H1 (cell line): Measurements from ENCODE around the gene PARD3. TPM values are rescaled to one million over a fixed set of nuclear protein-coding genes. Genes with fewer than 3 reads are reported as not detected.

Experiments used
- CTCF ChIA-PET: fragments of 300-600 bp; sonication (Branson Sonifier 250); formaldehyde crosslinking; loops from one replicate; lab custom pipeline; 2021; ENCODE audit not compliant: partially characterized antibody; lab: Charles Lee
- POLR2A ChIA-PET: fragments of 300-600 bp; sonication (Branson Sonifier 250); formaldehyde crosslinking; loops from one replicate; lab custom pipeline; 2021; ENCODE audit warnings: inconsistent platforms; ENCODE audit not compliant: partially characterized antibody; lab: Charles Lee
- DNase-seq, 2 experiments: peaks; one replicate each; pipeline versions ENCODE4 v3.0.0 to v3.0.0-alpha.2; 2010 to 2022; ENCODE audit warnings: low spot score in 2 of 2, low read depth in 1 of 2, mixed read lengths in 1 of 2
- FAIRE-seq: peaks from 2 replicates; lab custom pipeline; 2011; peaks lifted over from hg19 to GRCh38; lab: Jason Lieb, UNC
- H2AFZ ChIP-seq: 2 replicates; pipeline ENCODE4 v1.8.1; 2012; ENCODE audit warnings: low read length, inconsistent platforms
- H2AK5ac ChIP-seq: 2 replicates; pipeline ENCODE4 v1.6.1; 2013; ENCODE audit warnings: low read depth, low read length
- H2BK120ac ChIP-seq: replicated peaks from 2 replicates; pipeline ENCODE3; 2013; ENCODE audit warnings: low read depth, low read length, inconsistent platforms
- H2BK12ac ChIP-seq: 2 replicates; pipeline ENCODE4 v1.6.1; 2013; ENCODE audit warnings: low read depth, low read length
- H2BK15ac ChIP-seq: 2 replicates; pipeline ENCODE4 v1.6.1; 2013; ENCODE audit warnings: low read length
- H2BK20ac ChIP-seq: 2 replicates; pipeline ENCODE4 v1.6.1; 2013; ENCODE audit warnings: low read length
- H2BK5ac ChIP-seq: 2 replicates; pipeline ENCODE4 v1.6.1; 2013; ENCODE audit warnings: low read depth, low read length
- H3K14ac ChIP-seq: 2 replicates; pipeline ENCODE4 v1.6.1; 2013; ENCODE audit warnings: inconsistent platforms; ENCODE audit not compliant: insufficient read length
- H3K18ac ChIP-seq: 2 replicates; pipeline ENCODE4 v1.6.1; 2013; ENCODE audit warnings: low read length; ENCODE audit errors: extremely low read depth
- H3K23ac ChIP-seq: 2 replicates; pipeline ENCODE4 v1.6.1; 2013; ENCODE audit warnings: inconsistent platforms; ENCODE audit not compliant: insufficient read length
- H3K23me2 ChIP-seq: 2 replicates; pipeline ENCODE4 v1.6.1; 2013; ENCODE audit warnings: low read depth, low read length
- H3K27ac ChIP-seq: 2 replicates; pipeline ENCODE4 v1.6.1; 2011; ENCODE audit warnings: low read depth, low read length, inconsistent platforms
- H3K27me3 ChIP-seq, 4 experiments: replicated peaks in 1 of 4; 1 replicate in 1 of 4; 2 replicates in 3 of 4; pipeline versions ENCODE4 v1.6.1 to v1.8.1; 2011 to 2013; ENCODE audit warnings: low read length in 3 of 4, mild to moderate bottlenecking in 3 of 4, inconsistent platforms in 2 of 4, mixed read lengths in 2 of 4, moderate library complexity in 1 of 4; ENCODE audit not compliant: control insufficient read depth in 3 of 4, insufficient read depth in 3 of 4; ENCODE audit errors: extremely low read depth in 1 of 4
- H3K36me3 ChIP-seq, 4 experiments: 2 replicates each; pipeline versions ENCODE4 v1.6.1 to v1.8.1; 2011 to 2013; ENCODE audit warnings: mild to moderate bottlenecking in 4 of 4, low read length in 3 of 4, moderate library complexity in 2 of 4, control low read depth in 1 of 4, inconsistent platforms in 1 of 4; ENCODE audit not compliant: insufficient read depth in 4 of 4, control insufficient read depth in 2 of 4
- H3K4ac ChIP-seq: replicated peaks from 2 replicates; pipeline ENCODE3; 2013; ENCODE audit warnings: low read length, low read depth, mixed read lengths, inconsistent platforms; ENCODE audit not compliant: insufficient read length
- H3K4me1 ChIP-seq, 4 experiments: replicated peaks in 1 of 4; 1 replicate in 1 of 4; 2 replicates in 3 of 4; pipeline versions ENCODE4 v1.6.1 to v1.8.1; 2011 to 2013; ENCODE audit warnings: low read length in 3 of 4, inconsistent platforms in 2 of 4, mixed read lengths in 1 of 4; ENCODE audit not compliant: insufficient read depth in 4 of 4, control insufficient read depth in 3 of 4
- H3K4me2 ChIP-seq, 2 experiments: 2 replicates each; pipeline versions ENCODE4 v1.6.1 to v1.8.1; 2011 to 2013; ENCODE audit warnings: low read depth in 2 of 2, low read length in 2 of 2, control low read depth in 1 of 2, inconsistent platforms in 1 of 2, mild to moderate bottlenecking in 1 of 2; ENCODE audit not compliant: insufficient read depth in 1 of 2
- H3K4me3 ChIP-seq, 4 experiments: fragments of 200-600, 300-600 bp in 1 of 4; sonication (generic), shearing (Covaris generic), sonication (Bioruptor Twin) in 1 of 4; 2 replicates each; pipeline versions ENCODE4 v1.5.1 to v1.8.1; 2011 to 2016; ENCODE audit warnings: low read length in 4 of 4, low read depth in 3 of 4, control low read depth in 2 of 4, inconsistent platforms in 2 of 4, mild to moderate bottlenecking in 2 of 4, mixed read lengths in 1 of 4, moderate library complexity in 1 of 4; ENCODE audit not compliant: insufficient read depth in 2 of 4; ENCODE audit errors: extremely low read depth in 1 of 4
- H3K56ac ChIP-seq: replicated peaks from 2 replicates; pipeline ENCODE3; 2013; ENCODE audit warnings: low read depth, mild to moderate bottlenecking, mixed read lengths, low read length, inconsistent platforms; ENCODE audit not compliant: insufficient read length
- H3K79me1 ChIP-seq: 2 replicates; pipeline ENCODE4 v1.6.1; 2013; ENCODE audit warnings: low read depth, low read length, control low read depth
- H3K79me2 ChIP-seq, 2 experiments: 2 replicates each; pipeline versions ENCODE4 v1.6.1 to v1.8.1; 2012 to 2013; ENCODE audit warnings: low read length in 2 of 2, mild to moderate bottlenecking in 2 of 2, inconsistent platforms in 1 of 2; ENCODE audit not compliant: insufficient read depth in 2 of 2, control insufficient read depth in 1 of 2
- H3K9ac ChIP-seq, 4 experiments: replicated peaks in 1 of 4; 1 replicate in 1 of 4; 2 replicates in 3 of 4; pipeline versions ENCODE4 v1.6.1 to v1.8.1; 2011 to 2013; ENCODE audit warnings: low read depth in 3 of 4, low read length in 3 of 4, control low read depth in 2 of 4, mild to moderate bottlenecking in 2 of 4, moderate library complexity in 2 of 4, inconsistent platforms in 1 of 4; ENCODE audit errors: extremely low read depth in 1 of 4
- H3K9me3 ChIP-seq, 2 experiments: 2 replicates each; pipeline versions ENCODE4 v1.6.1 to v1.8.1; 2012 to 2013; ENCODE audit warnings: mild to moderate bottlenecking in 2 of 2, moderate library complexity in 2 of 2, control low read depth in 1 of 2, inconsistent platforms in 1 of 2, low read depth in 1 of 2, low read length in 1 of 2, mixed read lengths in 1 of 2; ENCODE audit not compliant: insufficient read depth in 2 of 2
- H4K20me1 ChIP-seq, 2 experiments: replicated peaks in 1 of 2; 2 replicates each; pipeline versions ENCODE3 to v1.8.1; 2011 to 2013; ENCODE audit warnings: inconsistent platforms in 2 of 2, low read length in 2 of 2, mild to moderate bottlenecking in 1 of 2; ENCODE audit not compliant: insufficient read depth in 2 of 2, control insufficient read depth in 1 of 2
- H4K5ac ChIP-seq: 2 replicates; pipeline ENCODE4 v1.6.1; 2013; ENCODE audit warnings: low read length, low read depth, mixed read lengths, inconsistent platforms; ENCODE audit not compliant: insufficient read length
- H4K8ac ChIP-seq: 2 replicates; pipeline ENCODE4 v1.8.0; 2013; ENCODE audit warnings: mild to moderate bottlenecking, moderate library complexity, low read length, inconsistent platforms; ENCODE audit not compliant: insufficient read depth; ENCODE audit errors: extremely low read depth
- H4K91ac ChIP-seq: replicated peaks from 2 replicates; pipeline ENCODE3; 2013; ENCODE audit warnings: low read length, mixed read lengths, inconsistent platforms; ENCODE audit not compliant: insufficient read length
- FOSL1 ChIP-seq: IDR thresholded peaks from 2 replicates; pipeline ENCODE4 v1.6.1; 2011; ENCODE audit warnings: mild to moderate bottlenecking, low read depth, low read length, moderate library complexity; ENCODE audit not compliant: insufficient read depth
- JUND ChIP-seq: IDR thresholded peaks from 2 replicates; pipeline ENCODE4 v1.6.1; 2011; ENCODE audit warnings: mild to moderate bottlenecking, improper control_type of control experiment, low read length
- NRF1 ChIP-seq: IDR thresholded peaks from 2 replicates; pipeline ENCODE4 v1.6.1; 2011; ENCODE audit warnings: mild to moderate bottlenecking, low read depth, low read length, improper control_type of control experiment
- WGBS, 2 experiments: shearing (Covaris generic) in 1 of 2; methylation state at CpG; one replicate each; pipeline versions ENCODE4 v1.1.6 to v1.1.7; 2013 to 2015; ENCODE audit warnings: low lambda C conversion rate in 2 of 2, mixed read lengths in 2 of 2, inconsistent platforms in 1 of 2, low coverage in 1 of 2, missing lambda C conversion rate in 1 of 2; ENCODE audit not compliant: insufficient replicate concordance in 2 of 2, insufficient coverage in 1 of 2, insufficient read length in 1 of 2; ENCODE audit errors: extremely low coverage in 1 of 2, missing lambda C conversion rate in 1 of 2; 5-methylcytosine and 5-hydroxymethylcytosine counted together
- polyA plus RNA-seq, 7 experiments: library from polyadenylated mRNA; depleted of rRNA in 3 of 7; stranded (reverse) in 5 of 7; unstranded in 2 of 7; fragments of >200 nt in 5 of 7; fragments of 200-250 nt in 2 of 7; gene quantifications; 1 replicate in 5 of 7; 2 replicates in 1 of 7; 4 replicates in 1 of 7; pipeline versions ENCODE4 v1.2.1 to v1.2.3, GENCODE V29; 2011 to 2013; ENCODE audit warnings: missing spikeins in 2 of 7, mixed read lengths in 2 of 7
- total RNA-seq: library from RNA; stranded (reverse); fragmentation: NEBNext Ultra II Directional; extraction: Animal tissue kit (Norgen Biotek cat#: 25700); gene quantifications from 2 replicates; pipeline ENCODE4 v1.2.1, GENCODE V29; 2021

The PARD3 gene
- total and polyA plus RNA-seq, 2 of the 8 experiments (the other 6 are each of a cell fraction or from before 2014, with no cell fraction given), result 19.7 to 49.1 TPM

- Histone ChIP-seq H3K4me1 (peaks cover 0 to 5% (median 2%) of the 10 kb centered on the region in 4 experiments; a peak in 2 of 7 replicates), H3K23ac (no peak overlapping the region), H2AK5ac (no peak overlapping the region; the same call in 1 of the 2 replicates), H3K14ac (no peak overlapping the region), H3K4me3 (no peak overlapping the region), H3K4me2 (no peak overlapping the region), H3K4ac (no peak overlapping the region), H2BK120ac (no peak overlapping the region), H2BK15ac (no peak overlapping the region), H4K20me1 (peaks cover 0 to 9% of the 10 kb centered on the region in 2 experiments), H4K8ac (no peak overlapping the region), H2BK20ac (no peak overlapping the region), H3K9me3 (no peaks in the 10 kb centered on the region), H3K56ac (no peak overlapping the region), H3K23me2 (no peaks in the 10 kb centered on the region), H2AFZ (no peak overlapping the region), H4K91ac (no peak overlapping the region), H2BK5ac (no peak overlapping the region), H3K18ac (no peak overlapping the region), H3K79me2 (peaks cover 0 to 92% of the 10 kb centered on the region in 2 experiments; a peak in 2 of 4 replicates), H3K27ac (no peak overlapping the region), H3K36me3 (no peaks in the 10 kb centered on the region; a peak in 1 of 8 replicates), H3K79me1 (peaks cover 19% of the 10 kb centered on the region), H3K9ac (no peak overlapping the region), H2BK12ac (no peak overlapping the region), H3K27me3 (no peaks in the 10 kb centered on the region), H4K5ac (no peak overlapping the region)
- POLR2A ChIA-PET, result no interaction called here
- TF ChIP-seq FOSL1 (no peak), NRF1 (no peak), JUND (no peak)
- FAIRE-seq (no peak), DNase-seq (no peak)
- WGBS, 2 experiments, result 86 to 100% methylated on average over 1 to 2 of the region's 2 CpGs
- CTCF ChIA-PET, result interaction anchor here (1.7 to 2.0 kb wide), 2 partner anchors 21 to 30 kb away, joined by 5 to 6 read pairs; no protein-coding TSS in a partner anchor
These were observed 112.1 kb downstream of the PARD3 start for GRCh38 chr10:34702982-34703381.
